GM23248 (cell line): ENCODE measurements around the gene WNT5B. TPM values are rescaled to one million over a fixed set of nuclear protein-coding genes. Genes with fewer than 3 reads are reported as not detected.
A peak's percentile ranks its signal among the peaks of the same experiment; 100 is the strongest.

Experiments
- DNase-seq: peaks from one replicate; pipeline ENCODE4 v3.0.0-alpha.2; 2015
- H2AFZ ChIP-seq: fragments of 200-600 bp; sonication (generic); 2 replicates; pipeline ENCODE4 v1.6.1; 2016; ENCODE audit warnings: antibody characterized with exemption
- H3F3A ChIP-seq: fragments of 200-600 bp; sonication (generic); 2 replicates; pipeline ENCODE4 v1.6.1; 2016; ENCODE audit warnings: mild to moderate bottlenecking, antibody characterized with exemption, mixed run types; ENCODE audit not compliant: insufficient read depth
- H3K27ac ChIP-seq: fragments of 200-600 bp; sonication (generic); 2 replicates; pipeline ENCODE4 v1.5.1; 2016; ENCODE audit warnings: mild to moderate bottlenecking
- H3K27me3 ChIP-seq: fragments of 200-600 bp; sonication (generic); replicated peaks from 2 replicates; pipeline ENCODE4 v1.6.1; 2016; ENCODE audit warnings: mild to moderate bottlenecking; ENCODE audit not compliant: insufficient read depth
- H3K36me3 ChIP-seq: fragments of 200-600 bp; sonication (generic); 2 replicates; pipeline ENCODE4 v1.6.1; 2016; ENCODE audit warnings: low read depth, mild to moderate bottlenecking
- H3K4me1 ChIP-seq: fragments of 200-600 bp; sonication (generic); 2 replicates; pipeline ENCODE4 v1.6.1; 2016; ENCODE audit warnings: mild to moderate bottlenecking; ENCODE audit not compliant: insufficient read depth
- H3K4me2 ChIP-seq: fragments of 200-600 bp; sonication (generic); one replicate; pipeline ENCODE4 v1.6.1; 2016; ENCODE audit warnings: mild to moderate bottlenecking; ENCODE audit not compliant: unreplicated experiment
- H3K4me3 ChIP-seq: fragments of 200-600 bp; sonication (generic); 2 replicates; pipeline ENCODE4 v1.5.1; 2016; ENCODE audit warnings: mild to moderate bottlenecking
- H3K79me2 ChIP-seq: fragments of 200-600 bp; sonication (generic); 2 replicates; pipeline ENCODE4 v1.6.1; 2016; ENCODE audit warnings: mild to moderate bottlenecking; ENCODE audit not compliant: insufficient read depth
- H3K9ac ChIP-seq: fragments of 200-600 bp; sonication (generic); 2 replicates; pipeline ENCODE4 v1.6.1; 2016; ENCODE audit warnings: mild to moderate bottlenecking
- H3K9me2 ChIP-seq: fragments of 200-600 bp; sonication (generic); 2 replicates; pipeline ENCODE4 v1.6.1; 2016; ENCODE audit warnings: mixed run types, mild to moderate bottlenecking, moderate library complexity; ENCODE audit not compliant: insufficient read depth
- H3K9me3 ChIP-seq: fragments of 200-600 bp; sonication (generic); one replicate; pipeline ENCODE4 v1.6.1; 2017; ENCODE audit warnings: low read depth
- H4K20me1 ChIP-seq: fragments of 200-600 bp; sonication (generic); 2 replicates; pipeline ENCODE4 v1.6.0; 2016; ENCODE audit not compliant: insufficient read depth
- EZH2 ChIP-seq: fragments of 200-600 bp; sonication (generic); IDR thresholded peaks from 2 replicates; pipeline ENCODE4 v1.6.1; 2018; ENCODE audit warnings: antibody characterized with exemption, mild to moderate bottlenecking; ENCODE audit not compliant: insufficient read depth, poor library complexity, severe bottlenecking
- EZH2phosphoT487 ChIP-seq: fragments of 200-600 bp; sonication (generic); IDR thresholded peaks from 2 replicates; pipeline ENCODE4 v1.6.1; 2018; ENCODE audit warnings: antibody characterized with exemption, moderate library complexity, mild to moderate bottlenecking, low read depth; ENCODE audit not compliant: insufficient read depth
- WGBS, 2 experiments: methylation state at CpG; one replicate each; pipeline ENCODE4 v1.1.6; 2015 to 2017; ENCODE audit warnings: low lambda C conversion rate in 2 of 2, low coverage in 1 of 2; ENCODE audit errors: missing lambda C conversion rate in 2 of 2; 5-methylcytosine and 5-hydroxymethylcytosine counted together
- in situ Hi-C: fragments of 300-500 bp; cut with MboI; formaldehyde crosslinking; loops from 2 replicates; pipeline ENCODE4 v1.15.0; 2020
- polyA plus RNA-seq: library from polyadenylated mRNA; unstranded; fragments of >200 nt; fragmentation: Nextera tagmentation; extraction: Ambion mirVana; gene quantifications from 2 replicates; pipeline ENCODE4 v1.2.1, GENCODE V29; 2016
- total RNA-seq: library from RNA; depleted of rRNA; stranded (reverse); fragments of >200 nt; shearing (Covaris generic); gene quantifications from 2 replicates; pipeline ENCODE4 v1.2.3, GENCODE V29; 2014

Gene WNT5B
- total and polyA plus RNA-seq, 2 experiments from 2014 or later: 50.1 to 505 TPM

- in situ Hi-C loops: no loop called here
- WGBS, 2 experiments: 92 to 93% methylated on average over 4 of the region's 4 CpGs
- Histone ChIP-seq H3F3A (peaks cover 79% of the 10 kb centered on the region), H3K4me2 (no peak overlapping the region), H3K79me2 (peaks cover 98% of the 10 kb centered on the region), H3K4me1 (peaks cover 40% of the 10 kb centered on the region), H4K20me1 (0 out of 2 replicates have a peak, but pooled peaks cover 3% of the 10 kb centered on the region), H3K9me3 (no peaks in the 10 kb centered on the region), H3K27me3 (no peaks in the 10 kb centered on the region), H3K27ac (peak overlapping the region; percentile 90), H2AFZ (no peak overlapping the region), H3K4me3 (no peak overlapping the region), H3K36me3 (0 out of 2 replicates have a peak, but pooled peaks cover 8% of the 10 kb centered on the region), H3K9ac (no peak overlapping the region), H3K9me2 (no peaks in the 10 kb centered on the region)
- DNase-seq: no peak
- TF ChIP-seq EZH2phosphoT487 (no peak), EZH2 (no peak)
Observed at GRCh38 chr12:1613860-1614259, 15.2 kb upstream of the WNT5B start.

- Histone ChIP-seq H3K27ac (no peak overlapping the region), H2AFZ (no peak overlapping the region), H3K36me3 (0 out of 2 replicates have a peak, but pooled peaks cover 8% of the 10 kb centered on the region), H3F3A (peaks cover 76% of the 10 kb centered on the region), H3K79me2 (peaks cover 98% of the 10 kb centered on the region), H3K9me3 (no peaks in the 10 kb centered on the region), H4K20me1 (0 out of 2 replicates have a peak, but pooled peaks cover 3% of the 10 kb centered on the region), H3K4me2 (no peak overlapping the region), H3K9ac (no peak overlapping the region), H3K27me3 (no peaks in the 10 kb centered on the region), H3K4me3 (no peak overlapping the region), H3K4me1 (peaks cover 39% of the 10 kb centered on the region), H3K9me2 (no peaks in the 10 kb centered on the region)
- DNase-seq: no peak
- TF ChIP-seq EZH2 (no peak), EZH2phosphoT487 (no peak)
- in situ Hi-C loops: no loop called here
- 94 to 95% methylated on average over 6 of the region's 6 CpGs for WGBS, 2 experiments
Observed at GRCh38 chr12:1614360-1614759, 14.7 kb upstream of the WNT5B start.

- Histone ChIP-seq H4K20me1 (0 out of 2 replicates have a peak, but pooled peaks cover 3% of the 10 kb centered on the region), H3K9me3 (no peaks in the 10 kb centered on the region), H3K27me3 (no peaks in the 10 kb centered on the region), H3K79me2 (peaks cover 98% of the 10 kb centered on the region), H3K4me2 (no peak overlapping the region), H3K36me3 (0 out of 2 replicates have a peak, but pooled peaks cover 8% of the 10 kb centered on the region), H2AFZ (no peak overlapping the region), H3K4me3 (no peak overlapping the region), H3K9ac (no peak overlapping the region), H3K27ac (no peak overlapping the region), H3K4me1 (peaks cover 37% of the 10 kb centered on the region), H3F3A (peaks cover 66% of the 10 kb centered on the region), H3K9me2 (no peaks in the 10 kb centered on the region)
- in situ Hi-C loops: no loop called here
- TF ChIP-seq EZH2 (no peak), EZH2phosphoT487 (no peak)
- no peak for DNase-seq
- 88% methylated on average over 16 of the region's 16 CpGs for WGBS, 2 experiments
Observed at GRCh38 chr12:1616233-1617066, 12.6 kb upstream of the WNT5B start.

DNA sequence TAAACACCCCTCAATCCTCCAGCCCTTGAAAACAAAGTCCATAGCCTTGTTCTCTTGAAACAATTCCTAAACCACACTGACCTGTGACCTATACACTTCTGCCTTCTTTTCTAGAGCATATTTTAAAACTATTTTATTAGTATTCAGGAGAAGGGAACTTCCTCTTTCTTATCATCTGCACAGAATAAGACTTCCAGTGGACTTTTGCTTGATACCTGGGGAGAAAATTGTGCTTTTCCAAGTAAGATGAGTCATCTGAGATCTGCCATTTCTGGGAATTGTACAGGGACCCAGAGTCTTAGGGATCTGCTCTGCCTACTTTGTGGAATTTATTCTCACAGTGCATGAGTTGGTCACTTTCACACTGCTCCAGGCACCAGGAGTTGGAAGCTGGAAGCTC, 10.5 kb upstream of the WNT5B start:
- no peak for DNase-seq
- H3K27ac ChIP-seq: no peak overlapping the region
- H3K79me2 ChIP-seq: peaks cover 100% of the 10 kb centered on the region

More for the DNA sequence above, 10.5 kb upstream of the WNT5B start:
- Histone ChIP-seq H3K27me3 (no peaks in the 10 kb centered on the region), H3K9ac (no peak overlapping the region), H3K36me3 (0 out of 2 replicates have a peak, but pooled peaks cover 8% of the 10 kb centered on the region), H3K9me2 (no peaks in the 10 kb centered on the region), H4K20me1 (peaks cover 3% of the 10 kb centered on the region; the same call in 1 of the 2 replicates), H3F3A (peaks cover 49% of the 10 kb centered on the region), H3K4me3 (no peak overlapping the region), H3K4me2 (no peak overlapping the region), H2AFZ (no peak overlapping the region), H3K9me3 (no peaks in the 10 kb centered on the region), H3K4me1 (peaks cover 27% of the 10 kb centered on the region)
- in situ Hi-C loops: no loop called here
- TF ChIP-seq EZH2 (no peak), EZH2phosphoT487 (no peak)
